Measurements from ENCODE around the gene DPYD.

DNA sequence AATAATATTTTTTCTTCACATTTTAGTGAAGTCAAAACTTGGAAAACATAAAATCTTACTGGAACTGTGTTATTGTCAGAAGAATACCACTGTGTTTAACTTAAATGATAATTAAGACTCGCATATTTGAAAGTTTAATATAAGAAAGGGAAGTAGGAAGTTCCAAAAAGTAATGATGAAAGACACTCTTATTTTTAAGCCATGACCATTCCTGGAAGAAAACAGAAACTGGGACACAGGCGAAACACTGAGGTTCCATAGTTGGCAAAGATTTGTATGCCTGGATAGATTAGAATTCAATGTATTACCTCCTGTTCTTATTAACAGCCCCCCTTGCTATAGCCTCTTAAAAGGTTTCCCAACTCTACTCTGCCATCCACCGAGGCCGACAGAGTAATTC, 271.2 kb downstream of the DPYD start:
- TF ChIP-seq CTCF (IDR thresholded peaks at IDR 0.05) (no peak), ZFX (IDR thresholded peaks at IDR 0.05; ENCODE audit: borderline replicate concordance) (no peak)
